HG03064 (cell line): ENCODE data around the gene MAP9.
"Not testable (repeated sequence)": the region's sequence is repeated elsewhere in the genome, so short reads cannot be mapped to it uniquely, and the experiment has no call there.

Source experiments
- ATAC-seq: cut with Tn5 transposase; IDR thresholded peaks from one replicate; pipeline ENCODE4 v1.9.1; 2021; ENCODE audit warnings: low read depth; ENCODE audit not compliant: unreplicated experiment

MAP9 gene

GRCh38 chr4:155376387-155377268 lies at the start of gene MAP9:
Gene MAP9 (minus strand): TSS chr4:155376965. CDS start chr4:155375850, 1,115 bp downstream.
- ATAC-seq, result peak; percentile 99

GRCh38 chr4:155424778-155425177 lies 48.0 kb upstream of the MAP9 start:
- ATAC-seq, result not testable (repeated sequence)

GRCh38 chr4:155423671-155424070 lies 46.9 kb upstream of the MAP9 start:
- ATAC-seq, result no peak

GRCh38 chr4:155419266-155419665 lies 42.5 kb upstream of the MAP9 start:
- no peak for ATAC-seq

GRCh38 chr4:155415662-155416061 lies 38.9 kb upstream of the MAP9 start:
- ATAC-seq, result no peak

GRCh38 chr4:155413451-155413850 lies 36.7 kb upstream of the MAP9 start:
- ATAC-seq, result no peak

GRCh38 chr4:155411546-155411945 lies 34.8 kb upstream of the MAP9 start:
- no peak for ATAC-seq

GRCh38 chr4:155408796-155409195 lies 32.0 kb upstream of the MAP9 start:
- no peak for ATAC-seq

- ATAC-seq, result no peak
Measured at GRCh38 chr4:155407480-155407879, 30.7 kb upstream of the MAP9 start.

- ATAC-seq, result no peak
Measured at GRCh38 chr4:155405059-155405458, 28.3 kb upstream of the MAP9 start.

GRCh38 chr4:155403886-155404285 lies 27.1 kb upstream of the MAP9 start:
- ATAC-seq, result no peak

GRCh38 chr4:155402941-155403340 lies 26.2 kb upstream of the MAP9 start:
- ATAC-seq, result no peak

GRCh38 chr4:155400893-155401292 lies 24.1 kb upstream of the MAP9 start:
- ATAC-seq, result no peak

- no peak for ATAC-seq
Measured at GRCh38 chr4:155399974-155400697, 23.4 kb upstream of the MAP9 start.

GRCh38 chr4:155392481-155393184 lies 15.9 kb upstream of the MAP9 start:
- ATAC-seq, result no peak

GRCh38 chr4:155391932-155392331 lies 15.2 kb upstream of the MAP9 start:
- no peak for ATAC-seq

GRCh38 chr4:155388162-155388561 lies 11.4 kb upstream of the MAP9 start:
- ATAC-seq, result no peak

- no peak for ATAC-seq
Measured at GRCh38 chr4:155383541-155383940, 6.8 kb upstream of the MAP9 start.

GRCh38 chr4:155377276-155377675 lies 511 bp upstream of the MAP9 start:
- ATAC-seq, result no peak

GRCh38 chr4:155371432-155372043 lies 5.2 kb downstream of the MAP9 start:
- no peak for ATAC-seq

- ATAC-seq, result no peak
Measured at GRCh38 chr4:155367608-155368007, 9.2 kb downstream of the MAP9 start.
